Endometrium (tissue), 2 donors: Measurements from ENCODE around the gene HERC6.
A peak's percentile ranks its signal among the peaks of the same experiment; 100 is the strongest.
"Not testable (repeated sequence)": the region's sequence is repeated elsewhere in the genome, so short reads cannot be mapped to it uniquely, and the experiment has no call there.

Source experiments
- FAIRE-seq: peaks from 2 replicates; lab custom pipeline; 2012; peaks lifted over from hg19 to GRCh38; lab: Jason Lieb, UNC
- donor health status: control.
- donor health status: control.

Gene HERC6

DNA sequence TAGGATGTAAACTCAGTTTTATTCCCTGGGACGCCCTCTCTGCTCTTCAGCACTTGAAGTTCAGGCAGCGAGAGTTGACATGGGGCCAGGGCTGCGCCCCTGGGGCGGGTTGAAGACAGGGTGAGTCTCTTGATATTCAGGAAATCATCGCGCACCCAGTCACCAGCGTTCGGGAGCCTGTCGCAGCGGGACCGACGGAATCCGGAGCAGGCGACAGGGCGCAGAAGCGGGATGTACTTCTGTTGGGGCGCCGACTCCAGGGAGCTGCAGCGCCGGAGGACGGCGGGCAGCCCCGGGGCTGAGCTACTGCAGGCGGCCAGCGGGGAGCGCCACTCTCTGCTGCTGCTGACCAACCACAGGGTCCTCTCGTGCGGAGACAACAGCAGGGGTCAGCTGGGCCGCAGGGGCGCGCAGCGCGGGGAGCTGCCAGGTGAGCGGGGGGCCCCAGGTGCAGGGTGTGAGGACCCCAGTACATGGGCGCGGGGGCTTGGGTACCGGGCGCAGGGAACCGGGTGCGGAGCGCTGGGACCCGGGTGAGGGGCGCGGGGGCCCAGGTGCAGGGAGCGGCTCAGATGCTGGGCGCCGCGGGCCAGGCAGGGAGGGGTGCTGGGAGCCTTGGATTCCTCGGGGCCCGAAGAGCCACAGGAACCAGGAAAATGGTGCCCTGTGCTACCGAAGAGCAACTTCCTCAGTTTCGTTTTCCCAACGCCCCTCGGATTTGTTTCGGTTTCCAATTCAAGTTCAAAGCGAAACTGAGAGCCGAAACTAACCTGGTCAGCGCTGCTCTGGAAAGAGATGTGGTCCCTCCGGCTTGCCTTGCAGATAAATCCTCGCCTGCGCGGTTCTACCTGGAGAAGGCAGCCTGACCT, at the start of gene HERC6:
Gene HERC6, plus strand, starts transcription at position 162 of the 869 bp plus-strand sequence. Its CDS starts 70 bp downstream, at position 232.
- FAIRE-seq = no peak

DNA sequence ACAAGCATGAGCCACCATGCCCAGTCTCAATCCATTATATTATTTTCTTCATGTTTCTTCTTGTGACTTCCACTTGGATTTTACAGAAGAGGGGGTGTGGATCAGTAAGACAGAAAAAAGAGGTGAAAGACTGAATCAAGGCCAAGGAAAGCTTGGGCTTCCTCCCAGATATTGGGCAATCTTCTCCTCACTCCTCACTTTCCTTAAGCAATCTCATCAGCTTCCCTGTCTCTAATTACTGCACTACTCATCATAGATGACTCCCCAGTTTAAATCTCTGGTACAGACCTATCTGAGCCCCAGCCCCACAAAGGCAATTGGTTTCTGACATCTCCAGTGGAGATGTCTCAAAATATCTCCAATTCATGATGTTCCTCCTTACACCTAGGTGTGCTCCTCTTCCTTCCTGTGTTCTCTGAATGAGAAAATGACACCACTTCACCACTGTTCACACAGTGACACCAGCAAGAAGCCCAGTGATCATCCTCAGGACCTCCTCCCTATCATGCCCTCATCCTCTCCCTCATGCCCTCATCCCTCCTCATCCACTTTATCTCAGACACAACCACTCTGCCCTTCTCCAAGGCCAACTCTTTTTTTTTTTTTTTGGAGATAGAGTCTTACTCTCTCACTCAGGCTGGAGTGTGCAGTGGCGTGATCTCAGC, 44.8 kb upstream of the HERC6 start:
- no peak for FAIRE-seq

DNA sequence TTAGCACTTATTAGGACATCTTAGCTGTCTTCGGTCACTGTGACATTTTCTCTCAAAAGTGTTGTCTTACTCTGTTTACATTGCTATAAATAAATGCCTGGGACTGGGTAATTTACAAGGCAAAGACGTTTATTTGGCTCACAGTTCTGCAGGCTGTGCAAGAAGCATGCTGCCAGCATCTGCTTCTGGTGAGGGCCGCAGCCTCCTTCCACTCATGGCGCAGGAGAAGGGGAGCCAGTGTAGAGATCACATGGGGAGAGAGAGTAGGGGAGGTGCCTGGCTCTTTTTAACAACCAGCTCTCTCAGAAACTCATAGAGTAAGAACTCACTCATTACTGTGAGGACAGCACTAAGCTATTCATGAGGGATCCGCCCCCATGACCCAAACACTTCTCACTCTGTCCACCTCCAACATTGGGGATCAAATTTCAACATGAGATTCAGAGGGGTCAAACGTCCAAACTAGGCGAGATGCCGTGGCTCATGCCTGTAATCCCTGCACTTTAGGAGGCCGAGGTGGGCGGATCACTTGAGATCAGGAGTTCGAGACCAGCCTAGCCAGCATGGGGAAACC, 43.5 kb upstream of the HERC6 start:
- peak; percentile 61 for FAIRE-seq

DNA sequence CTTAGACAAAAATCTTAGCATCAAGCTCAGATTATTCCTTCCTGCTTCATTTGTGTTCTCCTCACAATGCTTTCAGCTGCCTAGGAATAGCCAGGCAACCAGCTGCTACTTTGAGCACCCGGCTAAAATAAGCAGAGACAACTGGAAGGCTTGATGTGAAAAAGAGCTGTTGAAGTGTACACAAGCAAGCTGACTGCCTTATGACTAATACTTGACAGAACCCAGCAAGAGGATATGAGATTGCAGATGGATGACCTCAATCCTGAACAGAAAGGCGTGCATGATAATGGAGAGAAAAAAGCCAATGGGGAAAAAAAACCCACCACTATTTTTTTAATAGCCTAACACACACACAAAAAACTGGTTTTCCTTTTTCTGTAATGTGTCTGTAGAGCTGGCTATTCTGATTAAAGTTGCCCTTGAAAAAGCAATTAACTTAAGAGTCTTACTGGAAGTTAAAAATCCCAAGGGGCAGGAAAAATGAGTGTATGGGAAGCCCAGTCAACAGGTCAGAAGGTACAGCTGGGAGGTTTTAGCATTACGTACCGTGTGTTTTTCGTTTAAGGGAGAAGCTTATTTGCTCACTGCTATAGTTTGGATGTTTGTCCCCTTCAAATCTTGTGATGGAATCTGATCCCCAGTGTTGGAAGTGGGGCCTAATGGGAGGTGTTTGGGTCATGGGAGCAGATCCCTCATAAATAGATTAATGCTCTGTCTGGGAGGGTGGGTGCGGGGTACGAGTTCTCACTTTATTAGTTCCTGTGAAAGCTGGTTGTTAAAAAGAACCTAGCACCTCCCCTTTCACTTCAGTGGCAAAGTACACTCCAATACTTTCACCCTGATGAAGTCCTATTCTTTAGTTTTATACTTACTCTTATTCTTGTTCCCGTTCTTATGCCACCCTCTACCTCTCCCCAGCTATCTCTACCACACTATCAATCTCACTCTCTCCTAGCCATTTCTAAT, 37.1 kb upstream of the HERC6 start:
- peak; percentile 33 for FAIRE-seq

DNA sequence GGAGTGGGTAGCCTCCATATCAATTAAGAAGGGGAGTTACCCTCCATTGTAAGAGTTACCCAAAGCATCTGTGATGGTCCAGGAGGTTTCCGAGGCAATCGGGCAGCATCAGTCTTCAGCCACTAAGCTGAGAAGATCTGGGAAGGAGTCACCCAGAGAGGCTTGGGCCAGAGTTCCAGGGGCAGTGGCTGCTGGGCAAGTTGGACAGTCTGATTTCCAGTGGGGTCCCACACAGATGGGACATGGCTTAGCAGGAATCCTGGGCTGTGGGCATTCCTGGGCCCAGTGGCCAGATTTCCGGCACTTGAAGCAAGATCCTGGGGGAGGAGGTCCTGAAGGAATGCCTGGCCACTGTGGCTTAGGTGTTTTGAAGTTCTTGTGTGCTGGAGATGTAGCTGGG, 31.8 kb upstream of the HERC6 start:
- not testable (repeated sequence) for FAIRE-seq

DNA sequence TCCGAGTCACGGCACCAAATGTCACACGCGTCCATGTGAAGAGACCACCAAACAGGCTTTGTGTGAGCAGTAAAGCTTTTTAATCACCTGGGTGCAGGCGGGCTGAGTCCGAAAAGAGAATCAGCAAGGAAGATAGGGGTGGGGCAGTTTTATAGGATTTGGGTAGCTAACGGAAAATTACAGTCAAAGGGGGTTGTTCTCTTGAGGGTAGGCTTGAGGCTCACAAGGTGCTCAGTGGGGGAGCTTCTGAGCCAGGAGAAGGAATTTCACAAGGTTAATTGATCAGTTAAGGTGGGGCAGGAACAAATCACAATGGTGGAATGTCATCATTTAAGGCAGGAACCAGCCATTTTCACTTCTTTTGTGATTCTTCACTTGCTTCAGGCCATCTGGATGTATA, 29.9 kb upstream of the HERC6 start:
- FAIRE-seq = not testable (repeated sequence)

DNA sequence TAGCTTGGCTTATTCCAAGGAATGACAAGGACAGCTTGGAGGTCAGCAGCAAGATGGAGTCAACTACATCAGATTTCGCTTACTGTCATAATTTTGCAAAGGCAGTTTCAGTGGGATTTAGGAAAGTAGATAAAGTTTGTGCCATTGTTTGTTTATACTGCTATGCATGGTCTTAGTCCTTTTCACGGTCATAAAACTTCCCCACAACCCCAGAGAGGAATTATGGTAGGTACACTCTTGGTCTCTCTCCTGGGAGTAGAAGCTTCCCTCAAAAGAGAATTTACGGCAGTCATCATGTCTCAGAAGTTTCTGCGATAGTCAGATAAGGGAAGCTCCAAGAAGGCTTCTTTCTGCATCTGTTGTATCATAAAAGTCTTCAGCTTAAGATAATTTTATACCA, 27.9 kb upstream of the HERC6 start:
- FAIRE-seq = no peak

DNA sequence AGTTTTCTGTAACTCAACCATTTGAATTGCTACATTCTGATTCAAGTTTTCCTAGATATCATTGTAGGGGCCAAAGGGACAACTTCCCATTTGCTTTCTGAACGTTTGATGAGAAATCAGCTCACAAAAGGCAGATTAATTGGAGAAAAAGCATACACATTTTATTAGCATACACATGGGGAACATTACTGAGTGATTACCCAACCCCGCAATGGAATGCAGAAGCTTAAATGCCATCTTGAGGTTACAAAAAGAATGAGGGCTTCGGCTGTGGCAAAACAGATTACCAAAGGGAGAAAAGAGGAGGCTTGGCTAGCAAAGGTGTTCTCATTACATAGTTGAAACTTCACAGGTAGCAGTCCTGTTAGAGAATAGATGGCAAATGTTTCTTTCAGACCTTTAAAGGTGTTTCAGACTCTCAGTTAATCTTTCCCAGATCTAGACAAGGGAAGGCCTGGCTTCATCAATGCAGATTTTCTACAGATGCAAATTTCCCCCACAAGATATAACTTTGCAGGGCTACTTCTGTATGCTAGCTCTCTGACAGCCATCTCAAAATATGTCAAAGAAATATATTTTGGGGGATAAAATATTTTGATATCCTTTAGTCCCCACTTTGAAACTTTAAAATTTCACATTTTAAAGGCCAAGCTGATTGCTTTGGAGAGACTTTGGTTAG, 26.5 kb upstream of the HERC6 start:
- FAIRE-seq = no peak

DNA sequence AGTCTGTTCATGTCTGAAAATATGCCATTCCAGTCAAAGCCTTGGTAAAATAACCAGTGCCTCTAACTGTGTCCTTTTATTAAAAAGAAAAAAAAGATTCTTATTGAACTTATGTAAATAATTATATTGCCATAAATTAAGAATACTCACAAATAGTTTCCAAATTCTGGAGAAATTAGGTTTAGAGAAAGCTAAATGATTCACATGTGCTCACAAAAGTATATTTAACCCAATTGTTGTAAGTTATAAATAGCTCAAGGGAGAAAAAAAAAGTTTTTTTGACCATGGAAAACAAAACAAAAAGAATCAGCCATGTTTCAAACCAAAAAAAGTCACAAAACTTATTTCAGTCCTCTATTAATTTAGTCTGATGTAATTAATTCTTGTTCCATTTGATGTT, 25.3 kb upstream of the HERC6 start:
- FAIRE-seq = no peak

DNA sequence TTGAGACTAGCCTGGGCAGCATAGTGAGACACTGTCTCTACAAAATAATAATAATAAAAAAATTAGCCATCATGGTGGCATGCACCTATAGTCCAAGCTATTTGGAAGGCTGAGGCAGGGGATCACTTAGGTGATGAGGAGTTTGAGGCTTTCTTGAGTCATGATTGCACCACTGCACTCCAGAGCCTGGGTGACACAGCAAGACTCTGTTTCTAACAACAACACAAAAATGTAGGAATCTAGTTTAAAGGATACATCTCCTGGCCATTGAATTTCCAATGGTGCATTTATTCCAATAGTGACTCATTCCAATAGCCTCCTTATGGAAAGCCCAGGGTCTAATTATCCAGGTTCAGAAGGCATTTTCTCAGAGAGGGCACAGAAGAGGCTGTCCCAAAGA, 21.9 kb upstream of the HERC6 start:
- FAIRE-seq = no peak

DNA sequence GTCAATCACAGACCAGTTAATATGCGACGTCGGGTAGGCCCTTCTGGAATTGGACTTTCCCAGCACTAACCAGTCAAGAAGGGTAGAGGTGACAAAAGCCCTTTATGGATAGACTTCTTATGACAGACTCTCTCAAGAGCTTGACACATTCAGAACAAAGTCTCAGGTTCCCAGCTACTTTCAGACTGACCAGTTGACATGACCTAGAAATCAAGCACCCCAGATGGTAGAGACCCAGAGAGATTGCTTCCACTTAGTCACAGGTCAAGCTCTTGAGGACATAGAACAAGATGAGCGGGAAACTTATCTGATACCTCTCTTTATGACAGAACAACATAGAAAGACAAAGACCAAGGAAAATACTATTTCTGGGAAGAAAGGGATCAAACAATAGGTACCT, 21.4 kb upstream of the HERC6 start:
- no peak for FAIRE-seq

DNA sequence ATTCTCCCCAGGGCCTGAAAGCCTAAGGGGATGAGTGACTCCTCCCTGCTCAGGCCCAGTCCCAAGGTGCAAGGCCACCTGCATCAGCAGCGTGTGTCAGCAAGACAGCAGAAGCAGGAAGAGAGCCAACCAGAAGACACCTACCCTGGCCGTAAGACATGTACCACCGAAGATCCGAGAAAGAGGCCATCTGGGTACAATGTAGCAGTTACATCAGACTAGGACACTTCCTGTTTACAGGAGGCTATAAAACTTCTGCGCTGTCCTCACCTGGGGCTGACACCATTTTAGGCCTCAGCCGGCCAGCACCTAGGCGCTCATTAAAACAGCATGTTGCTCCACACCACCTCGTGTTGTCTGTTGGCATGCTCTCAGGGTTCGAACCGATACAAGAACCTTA, 19.1 kb upstream of the HERC6 start:
- no peak for FAIRE-seq

DNA sequence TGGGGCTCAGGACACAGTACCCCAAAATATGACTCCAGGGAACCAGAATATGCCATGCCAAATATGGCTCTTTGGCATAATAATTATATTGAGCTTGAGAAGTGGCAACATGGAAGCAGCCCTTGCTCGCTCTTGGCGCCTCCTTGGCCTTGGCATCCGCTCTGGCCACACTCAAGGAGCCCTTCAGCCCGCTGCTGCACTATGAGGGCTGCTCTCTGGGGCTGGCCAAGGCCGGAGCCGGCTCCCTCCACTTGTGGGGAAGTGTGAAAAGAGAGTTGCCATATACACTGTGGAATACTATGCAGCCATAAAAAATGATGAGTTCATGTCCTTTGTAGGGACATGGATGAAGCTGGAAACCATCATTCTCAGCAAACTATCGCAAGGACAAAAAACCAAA, 18.4 kb upstream of the HERC6 start:
- no peak for FAIRE-seq

DNA sequence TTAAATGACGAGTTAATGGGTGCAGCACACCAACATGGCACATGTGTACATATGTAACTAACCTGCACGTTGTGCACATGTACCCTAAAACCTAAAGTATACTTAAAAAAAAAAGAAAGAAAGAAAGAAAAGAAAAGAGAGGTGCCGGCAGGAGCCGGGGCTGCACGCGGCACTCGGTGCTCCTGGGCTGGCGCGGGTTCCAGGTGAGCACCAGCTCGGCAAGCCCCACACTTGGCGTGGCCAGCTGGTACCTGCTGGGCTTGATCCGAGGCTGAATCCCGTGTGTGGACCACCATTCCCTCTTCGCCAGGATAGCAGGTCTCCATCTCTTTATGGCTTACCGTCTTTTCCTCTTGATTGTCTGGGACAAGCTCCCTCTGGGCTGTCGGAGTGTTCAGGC, 17.9 kb upstream of the HERC6 start:
- FAIRE-seq = no peak

DNA sequence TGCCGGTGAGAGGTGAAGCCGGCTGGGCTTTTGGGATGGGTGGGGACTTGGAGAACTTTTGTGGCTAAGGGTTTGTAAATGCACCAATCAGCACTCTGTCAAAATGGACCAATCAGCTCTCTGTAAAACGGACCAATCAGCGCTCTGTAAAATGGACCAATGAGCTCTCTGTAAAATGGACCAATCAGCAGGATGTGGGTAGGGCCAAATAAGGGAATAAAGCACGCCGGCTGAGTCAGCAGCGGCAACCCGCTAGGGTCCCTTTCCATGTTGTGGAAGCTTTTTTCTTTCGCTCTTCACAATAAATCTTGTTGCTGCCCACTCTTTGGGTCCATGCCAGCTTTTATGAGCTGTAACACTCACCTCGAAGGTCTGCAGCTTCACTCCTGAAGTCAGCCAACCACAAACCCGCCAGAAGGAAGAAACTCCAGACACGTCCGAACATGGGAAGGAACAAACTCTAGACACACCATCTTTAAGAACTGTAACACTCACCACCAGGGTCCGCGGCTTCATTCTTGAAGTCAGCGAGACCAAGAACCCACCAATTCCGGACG, 17.4 kb upstream of the HERC6 start:
- not testable (repeated sequence) for FAIRE-seq

DNA sequence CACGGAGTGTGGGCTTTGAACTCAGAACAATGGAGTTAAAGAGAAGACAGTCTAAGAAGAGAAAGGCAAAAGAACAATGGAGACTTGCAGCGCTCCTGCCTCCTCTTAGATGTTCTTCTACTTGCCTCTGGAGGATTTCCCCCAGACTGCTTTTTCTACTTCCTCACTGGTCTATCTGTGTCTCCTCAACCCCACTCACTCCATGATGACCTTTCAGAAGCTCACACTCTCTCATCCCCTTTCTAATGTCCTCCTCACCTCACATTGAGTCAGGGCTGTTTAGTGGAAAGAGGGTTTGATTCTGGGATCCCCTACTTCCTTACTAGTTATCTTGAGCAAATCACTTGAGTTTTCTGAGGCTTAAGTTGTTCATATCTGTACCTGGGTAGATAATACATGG, 12.2 kb upstream of the HERC6 start:
- no peak for FAIRE-seq

DNA sequence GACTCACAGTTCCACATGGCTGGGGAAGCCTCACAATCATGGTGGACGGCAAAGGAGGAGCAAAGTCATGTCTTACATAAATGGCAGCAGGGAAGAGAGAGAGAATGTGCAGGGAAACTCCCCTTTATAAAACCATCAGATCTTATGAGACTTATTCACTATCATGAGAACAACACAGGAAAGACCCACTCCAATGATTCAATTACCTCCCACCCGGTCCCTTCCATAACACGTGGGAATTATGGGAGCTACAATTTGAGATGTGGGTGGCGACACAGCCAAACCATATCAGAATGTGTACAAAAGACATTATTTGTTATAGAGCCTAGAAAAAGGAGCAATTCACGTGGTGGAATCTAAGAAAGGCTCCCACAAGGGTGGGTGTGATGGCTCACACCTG, 10.8 kb upstream of the HERC6 start:
- no peak for FAIRE-seq

DNA sequence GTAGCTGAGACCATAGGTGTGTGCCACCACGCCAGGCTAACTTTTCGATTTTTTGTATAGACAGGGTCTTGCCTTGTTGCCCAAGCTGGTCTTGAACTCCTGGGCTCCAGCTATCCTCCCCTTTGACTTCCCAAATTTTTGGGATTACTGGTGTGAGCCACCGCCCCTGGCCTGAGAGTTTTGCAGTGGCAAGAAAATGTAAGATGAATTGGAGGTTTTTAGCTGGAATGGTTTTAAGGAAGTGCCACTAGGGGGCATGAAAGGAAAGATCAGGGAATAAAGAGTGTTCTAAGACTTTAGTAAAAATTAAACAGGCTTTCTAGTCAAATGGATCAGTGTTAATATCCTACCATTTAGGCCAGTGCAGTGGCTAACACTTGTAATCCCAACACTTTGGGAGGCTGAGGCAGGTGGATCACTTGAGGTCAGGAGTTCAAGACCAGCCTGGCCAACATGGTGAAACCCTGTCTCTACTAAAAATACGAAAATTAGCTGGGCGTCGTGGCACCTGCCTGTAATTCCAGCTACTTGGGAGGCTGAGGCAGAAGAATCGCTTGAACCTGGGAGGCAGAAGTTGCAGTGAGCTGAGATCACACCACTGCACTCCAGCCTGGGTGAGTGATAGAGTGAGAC, 9.4 kb upstream of the HERC6 start:
- FAIRE-seq = not testable (repeated sequence)

DNA sequence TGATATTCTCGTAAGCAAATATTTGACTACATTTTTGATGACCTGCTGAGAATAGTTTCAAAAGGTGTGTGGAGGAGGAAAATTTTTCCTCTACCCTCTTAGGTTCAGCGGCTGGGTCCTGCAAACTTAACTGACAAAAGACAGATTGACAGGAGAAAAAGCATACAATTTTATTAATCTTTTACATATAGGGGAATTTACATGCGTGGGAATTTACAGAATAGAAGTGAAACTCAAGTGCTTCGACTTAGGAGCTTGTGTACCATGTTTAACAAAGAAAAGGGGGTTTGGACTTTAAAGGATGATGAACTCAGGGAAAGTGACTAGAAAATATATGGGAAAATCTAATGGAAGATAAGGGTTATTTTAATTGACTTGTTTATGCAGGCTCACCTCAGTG, 2.5 kb downstream of the HERC6 start:
- FAIRE-seq = no peak

DNA sequence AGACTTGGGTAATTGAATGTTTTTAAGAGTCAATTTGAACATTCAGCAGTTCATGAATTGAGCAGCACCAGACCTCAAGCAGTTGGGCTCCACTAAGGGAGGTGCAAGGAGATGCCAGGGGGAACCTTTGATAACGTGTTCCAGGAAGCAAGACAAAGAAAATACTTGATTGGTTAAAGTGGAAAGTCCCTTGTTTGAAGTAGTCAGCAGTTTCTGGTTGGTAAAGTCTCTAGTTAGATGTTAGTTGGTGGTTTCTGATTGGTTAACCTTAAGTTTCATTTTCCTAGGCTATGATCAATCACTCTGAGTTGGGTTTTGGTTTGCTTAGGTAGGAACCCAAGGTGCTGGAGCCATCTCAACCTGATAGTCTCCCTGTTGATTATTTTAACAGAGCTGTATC, 4.0 kb downstream of the HERC6 start:
- FAIRE-seq = no peak

DNA sequence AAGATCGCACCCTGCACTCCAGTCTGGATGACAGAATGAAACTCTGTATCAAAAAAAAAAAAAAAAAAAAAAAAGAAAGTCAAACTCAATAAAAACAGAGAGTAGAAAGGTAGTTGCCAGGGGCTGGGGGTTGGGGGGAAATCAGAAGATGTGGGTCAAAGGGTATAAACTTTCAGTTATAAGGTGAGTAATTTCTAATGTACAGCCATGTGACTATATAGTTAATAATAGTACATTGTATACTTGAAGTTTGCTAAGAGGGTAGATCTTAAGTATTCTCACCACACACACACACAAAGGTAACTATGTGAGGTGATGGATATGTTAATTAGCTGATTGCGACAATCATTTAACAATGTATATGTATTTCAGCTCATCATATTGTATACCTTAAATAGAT, 11.5 kb downstream of the HERC6 start:
- no peak for FAIRE-seq
